Activated CD4-positive, alpha-beta memory T cell treated with anti-CD3 and anti-CD28 coated beads, Interleukin-2, amount 10 ng/mL, durations not matched to agents 7 days and 5 days (primary cell): ENCODE measurements around the gene GALNT16. TPM values are rescaled to one million over a fixed set of nuclear protein-coding genes. Genes with fewer than 3 reads are reported as not detected.

Experiments used
- CTCF ChIA-PET: fragments of 350-600 bp; sonication (Branson Sonifier 250); formaldehyde crosslinking; loops from one replicate; lab custom pipeline; 2021; ENCODE audit warnings: antibody characterized with exemption, inconsistent platforms; lab: Charles Lee
- POLR2A ChIA-PET: fragments of 350-600 bp; sonication (Branson Sonifier 250); formaldehyde crosslinking; loops from one replicate; lab custom pipeline; 2021; ENCODE audit warnings: antibody characterized with exemption; lab: Charles Lee
- DNase-seq: peaks from one replicate; pipeline ENCODE4 v3.0.0-alpha.2; 2020
- H3K27ac Mint-ChIP-seq: one replicate; pipeline ENCODE4 v1.8.0; 2021; ENCODE audit warnings: mild to moderate bottlenecking, mixed read lengths
- H3K27me3 Mint-ChIP-seq: one replicate; pipeline ENCODE4 v1.8.0; 2021; ENCODE audit warnings: mixed read lengths
- H3K36me3 Mint-ChIP-seq: one replicate; pipeline ENCODE4 v1.8.0; 2021; ENCODE audit warnings: low read depth, mixed read lengths
- H3K4me1 Mint-ChIP-seq: one replicate; pipeline ENCODE4 v1.8.0; 2021; ENCODE audit warnings: mixed read lengths
- H3K4me3 Mint-ChIP-seq: one replicate; pipeline ENCODE4 v1.8.0; 2021; ENCODE audit warnings: mild to moderate bottlenecking, mixed read lengths
- H3K9me3 Mint-ChIP-seq: one replicate; pipeline ENCODE4 v1.8.0; 2021; ENCODE audit warnings: mixed read lengths
- total RNA-seq, 2 experiments: library from RNA; stranded (reverse); gene quantifications; one replicate each; pipeline ENCODE4 v1.2.3, GENCODE V29; 2021

GALNT16 gene
- total RNA-seq, 2 experiments from 2014 or later = not detected

DNA sequence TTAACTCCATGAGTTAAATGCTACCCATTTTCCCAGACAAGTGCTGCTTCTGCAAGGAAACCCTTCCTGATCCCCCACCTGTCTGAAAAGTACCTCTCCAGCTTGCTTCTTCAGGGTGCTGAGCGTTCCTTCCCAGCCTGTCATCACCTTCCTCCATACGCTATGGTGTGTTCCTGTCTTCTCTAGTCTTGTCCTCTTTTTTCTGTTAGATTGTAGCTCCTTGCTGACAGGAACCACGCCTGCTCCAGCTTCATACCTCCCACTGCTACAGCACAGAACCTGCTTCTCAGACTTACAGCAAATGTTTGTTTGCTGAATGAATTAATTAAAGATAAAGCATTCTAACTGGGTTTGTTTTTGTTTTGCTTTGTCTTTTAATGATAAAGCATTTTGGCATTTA lies 99.0 kb downstream of the GALNT16 start:
- H3K9me3 Mint-ChIP-seq = no peaks in the 10 kb centered on the region
- H3K4me3 Mint-ChIP-seq = no peak overlapping the region
- H3K4me1 Mint-ChIP-seq = peaks cover 21% of the 10 kb centered on the region
- DNase-seq = no peak
- no peak overlapping the region for H3K27ac Mint-ChIP-seq
- CTCF ChIA-PET = no interaction called here
- no peaks in the 10 kb centered on the region for H3K36me3 Mint-ChIP-seq
- H3K27me3 Mint-ChIP-seq = no peaks in the 10 kb centered on the region
- POLR2A ChIA-PET = interaction anchor here (1.1 kb wide), 1 partner anchor 38 kb away, joined by 3 read pairs; no protein-coding TSS in a partner anchor

GRCh38 chr14:69360438-69361108 lies 100.6 kb downstream of the GALNT16 start:
- H3K27ac Mint-ChIP-seq = no peak overlapping the region
- no peaks in the 10 kb centered on the region for H3K36me3 Mint-ChIP-seq
- no peaks in the 10 kb centered on the region for H3K9me3 Mint-ChIP-seq
- H3K4me3 Mint-ChIP-seq = no peak overlapping the region
- CTCF ChIA-PET = interaction anchor here (1.8 kb wide), 1 partner anchor 99 kb away, joined by 4 read pairs; no protein-coding TSS in a partner anchor
- peaks cover 6% of the 10 kb centered on the region for H3K4me1 Mint-ChIP-seq
- no peak for DNase-seq
- no peaks in the 10 kb centered on the region for H3K27me3 Mint-ChIP-seq
- POLR2A ChIA-PET = interaction anchor here (2.9 kb wide), 1 partner anchor 37 kb away, joined by 12 read pairs; the partner anchor contains the start of genes ERH and SLC39A9

DNA sequence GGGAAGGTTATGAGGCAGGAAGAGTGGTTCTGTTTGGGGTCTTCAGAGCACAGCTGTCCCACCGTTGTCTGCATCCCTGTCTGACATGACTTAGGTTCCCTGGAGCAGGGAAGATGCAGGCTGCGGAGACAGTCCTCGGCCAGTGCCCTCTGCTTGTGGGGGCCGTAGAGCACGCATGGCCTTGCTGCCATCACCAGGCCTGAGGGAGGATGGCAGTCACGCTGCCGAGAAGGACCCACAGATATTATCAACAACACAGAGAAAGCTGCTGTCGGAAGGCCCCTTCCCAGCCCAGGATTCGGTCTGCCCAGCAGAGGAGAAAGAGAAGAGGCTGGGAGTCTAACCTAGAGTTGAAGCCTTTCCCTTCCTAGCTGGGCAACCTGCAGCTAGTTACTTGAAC lies 103.1 kb downstream of the GALNT16 start:
- ChIA-PET CTCF (interaction anchor here (0.6 kb wide), 1 partner anchor 48 kb away, joined by 4 read pairs; no protein-coding TSS in a partner anchor), POLR2A (interaction anchor here (2.9 kb wide), 1 partner anchor 35 kb away, joined by 12 read pairs; the partner anchor contains the start of genes ERH and SLC39A9)
- Mint-ChIP-seq H3K27ac (no peak overlapping the region), H3K36me3 (no peaks in the 10 kb centered on the region), H3K4me3 (no peak overlapping the region), H3K27me3 (no peaks in the 10 kb centered on the region), H3K4me1 (peaks cover 6% of the 10 kb centered on the region), H3K9me3 (no peaks in the 10 kb centered on the region)
- DNase-seq = no peak

DNA sequence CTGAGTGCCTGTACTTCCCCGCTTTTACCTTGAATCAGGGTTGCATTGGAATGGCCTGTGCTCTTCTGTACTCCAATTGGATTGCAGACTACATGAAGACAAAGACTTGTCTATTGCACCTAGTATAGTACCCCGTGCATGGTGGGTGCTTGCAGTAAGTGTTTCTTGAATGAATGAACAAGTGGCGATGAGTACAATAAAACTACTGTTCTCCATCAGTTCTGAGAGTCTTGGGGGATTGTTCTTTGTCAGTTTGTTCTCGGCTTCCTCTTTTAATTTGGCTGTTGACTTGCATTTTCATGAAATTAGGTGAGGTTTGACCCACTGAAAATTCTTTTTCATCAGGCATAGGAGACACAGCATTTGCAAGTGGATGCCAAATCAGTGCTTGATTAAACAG lies 104.0 kb downstream of the GALNT16 start:
- Mint-ChIP-seq H3K36me3 (no peaks in the 10 kb centered on the region), H3K27me3 (no peaks in the 10 kb centered on the region), H3K4me3 (no peak overlapping the region), H3K9me3 (no peaks in the 10 kb centered on the region), H3K27ac (no peak overlapping the region), H3K4me1 (peaks cover 1% of the 10 kb centered on the region)
- DNase-seq = no peak
- POLR2A ChIA-PET = no interaction called here
- CTCF ChIA-PET = no interaction called here

DNA sequence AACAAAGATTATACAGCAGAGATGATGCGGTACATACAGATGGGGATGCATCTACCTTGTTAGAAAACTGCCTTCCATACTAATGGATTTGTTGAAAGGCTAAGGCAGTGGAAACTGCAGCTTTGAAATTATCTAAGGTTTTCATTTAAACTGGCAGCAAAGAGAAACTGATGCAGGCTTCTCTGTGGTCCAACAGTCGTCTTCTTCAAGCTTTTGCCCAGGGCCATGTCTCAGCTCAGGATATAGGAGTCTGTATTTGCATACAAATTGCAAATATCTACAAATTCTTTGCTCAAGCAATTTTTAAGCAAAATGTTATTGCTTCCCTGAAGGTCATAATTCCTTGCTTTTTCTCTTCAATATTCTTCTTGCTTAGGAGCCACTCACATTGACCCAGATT lies 104.4 kb downstream of the GALNT16 start:
- no peak overlapping the region for H3K27ac Mint-ChIP-seq
- no peak overlapping the region for H3K4me3 Mint-ChIP-seq
- ChIA-PET POLR2A (no interaction called here), CTCF (no interaction called here)
- H3K9me3 Mint-ChIP-seq = no peaks in the 10 kb centered on the region
- no peaks in the 10 kb centered on the region for H3K27me3 Mint-ChIP-seq
- H3K36me3 Mint-ChIP-seq = no peaks in the 10 kb centered on the region
- H3K4me1 Mint-ChIP-seq = no peaks in the 10 kb centered on the region
- DNase-seq = no peak

DNA sequence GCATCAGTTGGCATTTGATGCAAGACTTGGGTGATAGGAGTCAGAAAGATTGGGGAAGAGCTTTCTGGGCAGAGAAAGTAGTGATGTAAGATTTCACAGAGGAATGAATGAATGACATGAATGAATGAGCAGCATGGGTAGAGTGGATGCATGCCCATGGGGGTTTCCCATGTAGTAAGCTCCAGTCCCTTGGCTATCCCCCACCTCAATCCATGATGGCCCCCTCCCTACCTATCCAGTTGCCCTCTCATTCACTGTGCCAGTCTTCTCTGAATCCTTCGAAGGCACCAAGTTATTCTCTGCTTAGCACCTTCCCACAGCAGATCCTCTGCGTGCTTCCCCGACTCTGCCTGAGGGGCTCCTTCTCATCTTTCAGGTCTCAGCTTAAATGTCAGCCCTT lies 106.1 kb downstream of the GALNT16 start:
- no peaks in the 10 kb centered on the region for H3K9me3 Mint-ChIP-seq
- DNase-seq = no peak
- no peaks in the 10 kb centered on the region for H3K4me1 Mint-ChIP-seq
- POLR2A ChIA-PET = interaction anchor here (1.4 kb wide), 1 partner anchor 8 kb away, joined by 3 read pairs; no protein-coding TSS in a partner anchor
- H3K27me3 Mint-ChIP-seq = no peaks in the 10 kb centered on the region
- H3K27ac Mint-ChIP-seq = no peak overlapping the region
- CTCF ChIA-PET = no interaction called here
- no peaks in the 10 kb centered on the region for H3K36me3 Mint-ChIP-seq
- no peak overlapping the region for H3K4me3 Mint-ChIP-seq

GRCh38 chr14:69366761-69367160 lies 106.8 kb downstream of the GALNT16 start:
- no peaks in the 10 kb centered on the region for H3K9me3 Mint-ChIP-seq
- no peak for DNase-seq
- ChIA-PET POLR2A (interaction anchor here (1.4 to 1.6 kb wide), 2 partner anchors 9 to 12 kb away, joined by 3 read pairs; no protein-coding TSS in a partner anchor), CTCF (interaction anchor here (1.2 kb wide), 1 partner anchor 12 kb away, joined by 3 read pairs; no protein-coding TSS in a partner anchor)
- H3K27ac Mint-ChIP-seq = no peak overlapping the region
- H3K4me1 Mint-ChIP-seq = no peaks in the 10 kb centered on the region
- H3K4me3 Mint-ChIP-seq = no peak overlapping the region
- no peaks in the 10 kb centered on the region for H3K27me3 Mint-ChIP-seq
- no peaks in the 10 kb centered on the region for H3K36me3 Mint-ChIP-seq

GRCh38 chr14:69368381-69368780 lies 108.4 kb downstream of the GALNT16 start:
- DNase-seq = no peak
- H3K27me3 Mint-ChIP-seq = no peaks in the 10 kb centered on the region
- no peaks in the 10 kb centered on the region for H3K9me3 Mint-ChIP-seq
- peaks cover 3% of the 10 kb centered on the region for H3K36me3 Mint-ChIP-seq
- POLR2A ChIA-PET = no interaction called here
- H3K4me1 Mint-ChIP-seq = no peaks in the 10 kb centered on the region
- H3K4me3 Mint-ChIP-seq = no peak overlapping the region
- CTCF ChIA-PET = no interaction called here
- H3K27ac Mint-ChIP-seq = no peak overlapping the region

DNA sequence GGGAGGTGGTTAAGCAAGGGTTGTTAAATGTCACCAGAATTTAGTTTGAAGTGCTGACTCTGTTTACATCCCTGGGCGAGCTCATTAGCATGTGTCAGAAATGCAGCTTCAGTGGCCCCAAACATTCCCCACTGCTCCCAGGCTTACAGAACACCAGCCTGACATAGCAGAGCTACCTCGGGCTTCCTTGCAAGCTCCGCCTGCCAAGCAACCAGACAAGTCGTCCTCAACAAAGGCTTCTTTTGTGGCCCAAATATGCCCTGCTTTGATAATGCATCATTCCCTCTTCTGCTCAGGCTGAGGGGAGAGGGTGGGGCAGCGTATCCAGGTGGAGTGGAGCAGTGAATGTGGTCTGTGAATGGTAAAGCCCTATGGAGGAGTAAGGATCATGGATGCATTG lies 110.1 kb downstream of the GALNT16 start:
- CTCF ChIA-PET = interaction anchor here (1.3 kb wide), 1 partner anchor 16 kb away, joined by 3 read pairs; no protein-coding TSS in a partner anchor
- Mint-ChIP-seq H3K27ac (no peak overlapping the region), H3K36me3 (peaks cover 8% of the 10 kb centered on the region), H3K9me3 (no peaks in the 10 kb centered on the region), H3K4me3 (no peak overlapping the region), H3K4me1 (peaks cover 3% of the 10 kb centered on the region), H3K27me3 (no peaks in the 10 kb centered on the region)
- no peak for DNase-seq
- POLR2A ChIA-PET = interaction anchor here (1.4 kb wide), 1 partner anchor 28 kb away, joined by 4 read pairs; the partner anchor contains the start of gene ERH

DNA sequence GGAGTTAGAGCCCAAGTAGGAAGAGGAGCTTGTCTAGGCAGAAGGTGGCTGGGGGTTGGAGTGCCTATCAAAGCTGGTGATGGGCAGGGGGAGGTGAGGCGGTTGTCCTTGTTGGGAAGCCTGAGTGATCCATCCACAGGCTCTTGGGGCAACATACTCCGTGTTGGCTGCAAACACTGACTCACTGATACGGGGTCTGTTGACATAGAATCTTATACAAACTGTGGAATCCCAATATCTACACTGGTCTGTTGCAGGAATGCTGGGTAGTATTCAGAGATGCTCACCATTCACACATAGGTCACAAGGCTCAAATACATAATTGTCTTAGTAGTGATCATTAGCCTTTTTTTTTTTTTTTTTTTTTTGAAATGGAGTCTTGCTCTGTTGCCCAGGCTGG lies 112.2 kb downstream of the GALNT16 start:
- no peak for DNase-seq

GRCh38 chr14:69373104-69373503 lies 113.1 kb downstream of the GALNT16 start:
- no peak overlapping the region for H3K27ac Mint-ChIP-seq
- no peak for DNase-seq
- POLR2A ChIA-PET = no interaction called here
- H3K27me3 Mint-ChIP-seq = no peaks in the 10 kb centered on the region
- peaks cover 3% of the 10 kb centered on the region for H3K4me1 Mint-ChIP-seq
- CTCF ChIA-PET = no interaction called here
- peaks cover 30% of the 10 kb centered on the region for H3K36me3 Mint-ChIP-seq
- no peak overlapping the region for H3K4me3 Mint-ChIP-seq
- H3K9me3 Mint-ChIP-seq = no peaks in the 10 kb centered on the region

More for the DNA sequence above, 112.2 kb downstream of the GALNT16 start:
- H3K4me1 Mint-ChIP-seq = peaks cover 3% of the 10 kb centered on the region
- no peaks in the 10 kb centered on the region for H3K27me3 Mint-ChIP-seq
- no peaks in the 10 kb centered on the region for H3K9me3 Mint-ChIP-seq
- CTCF ChIA-PET = no interaction called here
- no peak overlapping the region for H3K4me3 Mint-ChIP-seq
- no peak overlapping the region for H3K27ac Mint-ChIP-seq
- peaks cover 27% of the 10 kb centered on the region for H3K36me3 Mint-ChIP-seq
- POLR2A ChIA-PET = no interaction called here

- Mint-ChIP-seq H3K36me3 (peaks cover 37% of the 10 kb centered on the region), H3K9me3 (no peaks in the 10 kb centered on the region), H3K4me1 (peaks cover 3% of the 10 kb centered on the region), H3K27ac (no peak overlapping the region), H3K27me3 (no peaks in the 10 kb centered on the region), H3K4me3 (no peak overlapping the region)
- ChIA-PET CTCF (no interaction called here), POLR2A (no interaction called here)
- DNase-seq = no peak
Observed at GRCh38 chr14:69374235-69374634, 114.3 kb downstream of the GALNT16 start.

GRCh38 chr14:69375182-69375581 lies 115.2 kb downstream of the GALNT16 start:
- Mint-ChIP-seq H3K27me3 (no peaks in the 10 kb centered on the region), H3K27ac (no peak overlapping the region), H3K4me3 (no peak overlapping the region), H3K9me3 (no peaks in the 10 kb centered on the region), H3K36me3 (peaks cover 46% of the 10 kb centered on the region), H3K4me1 (peaks cover 3% of the 10 kb centered on the region)
- ChIA-PET CTCF (no interaction called here), POLR2A (no interaction called here)
- no peak for DNase-seq
